GM12801 (cell line): Measurements from ENCODE around the gene EXD3.

Experiments
- TF ChIP-seq, protein P1 (sequence below): IDR thresholded peaks from one replicate; pipeline ENCODE4 v1.5.1; 2011; ENCODE audit warnings: control low read depth; ENCODE audit not compliant: insufficient read length; ENCODE audit errors: extremely low read depth

EXD3 gene

DNA sequence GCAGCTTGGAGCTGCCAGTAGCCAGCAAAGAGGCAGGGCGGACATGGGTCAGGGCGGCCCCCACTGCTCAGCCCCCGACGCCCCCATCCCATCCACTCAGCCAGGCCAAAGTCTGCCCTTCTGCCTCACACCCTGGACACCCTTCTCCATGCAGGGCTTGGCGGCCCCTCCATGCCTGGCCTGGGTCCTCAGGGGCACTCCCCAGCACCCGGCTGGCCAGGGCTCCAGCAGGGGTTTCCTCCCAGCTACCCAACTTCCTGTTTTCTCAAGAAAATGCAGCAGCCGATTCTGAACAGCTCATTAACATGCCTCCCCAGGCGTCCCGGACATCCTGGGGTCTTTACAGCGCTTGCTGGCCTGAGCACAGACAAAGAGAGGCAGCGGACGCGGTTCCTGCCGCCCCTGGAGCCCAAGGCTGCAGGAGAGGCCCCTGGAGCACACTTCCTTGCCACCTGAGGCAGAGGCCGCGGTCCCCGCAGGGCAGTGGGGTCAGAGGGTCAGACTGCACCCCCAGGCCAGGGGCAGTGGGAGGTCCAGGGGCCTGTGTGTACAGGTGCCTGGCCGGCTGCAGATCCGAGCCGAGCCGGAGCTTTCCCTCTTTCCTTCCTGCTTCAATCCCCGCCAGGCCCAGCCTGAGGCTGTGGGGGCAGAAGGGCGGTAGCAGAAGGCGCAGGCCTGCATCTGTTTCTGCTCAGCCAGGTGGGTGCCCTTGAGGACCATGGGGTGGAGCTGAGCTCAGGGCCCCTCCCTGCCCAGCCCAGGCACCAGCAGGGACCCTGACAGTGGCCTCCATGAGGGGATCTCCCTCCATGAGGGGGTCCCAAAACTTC lies 102.2 kb downstream of the EXD3 start:
- TF ChIP-seq, protein P1, sequence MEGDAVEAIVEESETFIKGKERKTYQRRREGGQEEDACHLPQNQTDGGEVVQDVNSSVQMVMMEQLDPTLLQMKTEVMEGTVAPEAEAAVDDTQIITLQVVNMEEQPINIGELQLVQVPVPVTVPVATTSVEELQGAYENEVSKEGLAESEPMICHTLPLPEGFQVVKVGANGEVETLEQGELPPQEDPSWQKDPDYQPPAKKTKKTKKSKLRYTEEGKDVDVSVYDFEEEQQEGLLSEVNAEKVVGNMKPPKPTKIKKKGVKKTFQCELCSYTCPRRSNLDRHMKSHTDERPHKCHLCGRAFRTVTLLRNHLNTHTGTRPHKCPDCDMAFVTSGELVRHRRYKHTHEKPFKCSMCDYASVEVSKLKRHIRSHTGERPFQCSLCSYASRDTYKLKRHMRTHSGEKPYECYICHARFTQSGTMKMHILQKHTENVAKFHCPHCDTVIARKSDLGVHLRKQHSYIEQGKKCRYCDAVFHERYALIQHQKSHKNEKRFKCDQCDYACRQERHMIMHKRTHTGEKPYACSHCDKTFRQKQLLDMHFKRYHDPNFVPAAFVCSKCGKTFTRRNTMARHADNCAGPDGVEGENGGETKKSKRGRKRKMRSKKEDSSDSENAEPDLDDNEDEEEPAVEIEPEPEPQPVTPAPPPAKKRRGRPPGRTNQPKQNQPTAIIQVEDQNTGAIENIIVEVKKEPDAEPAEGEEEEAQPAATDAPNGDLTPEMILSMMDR = no peak

DNA sequence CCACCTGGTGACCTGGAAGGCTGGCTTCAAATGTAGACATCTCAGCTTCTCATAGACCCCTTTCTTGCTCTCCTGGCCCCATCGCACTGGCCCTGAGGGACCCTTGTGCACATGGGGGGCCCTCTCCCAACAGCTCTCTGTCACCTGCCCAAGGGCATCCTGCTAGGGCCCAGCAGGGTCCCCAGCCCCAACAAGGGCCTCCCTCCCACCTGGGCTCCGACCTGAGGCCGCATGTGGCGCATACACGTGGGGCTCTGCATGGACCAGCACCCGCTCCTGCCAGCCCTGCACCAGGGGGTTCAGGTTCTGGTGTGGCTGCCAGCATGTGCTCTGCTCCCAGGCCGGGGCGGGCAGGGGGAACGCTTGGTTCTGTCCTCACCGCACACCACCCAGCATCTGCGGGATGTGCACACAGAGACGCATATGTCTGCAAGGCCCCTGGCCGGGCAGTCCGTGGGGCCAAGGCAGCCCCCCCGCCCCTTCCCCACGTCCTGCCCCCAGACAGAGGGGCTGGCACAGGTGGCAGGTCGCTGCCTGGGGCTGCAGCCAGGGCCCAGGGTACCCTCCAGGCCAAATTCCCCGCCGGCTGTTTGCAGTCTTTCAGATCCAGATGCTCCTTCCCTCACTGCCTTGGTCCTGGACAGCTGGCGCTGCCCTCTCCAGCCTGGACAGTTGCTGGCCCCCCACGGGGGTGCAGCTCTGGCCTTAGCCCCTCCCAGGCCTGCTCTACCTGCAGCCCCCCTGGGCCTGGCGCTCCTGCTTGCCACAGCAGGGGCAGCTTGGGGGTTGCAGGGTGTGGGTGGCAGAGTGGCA lies 103.0 kb downstream of the EXD3 start:
- TF ChIP-seq, protein P1 = no peak

DNA sequence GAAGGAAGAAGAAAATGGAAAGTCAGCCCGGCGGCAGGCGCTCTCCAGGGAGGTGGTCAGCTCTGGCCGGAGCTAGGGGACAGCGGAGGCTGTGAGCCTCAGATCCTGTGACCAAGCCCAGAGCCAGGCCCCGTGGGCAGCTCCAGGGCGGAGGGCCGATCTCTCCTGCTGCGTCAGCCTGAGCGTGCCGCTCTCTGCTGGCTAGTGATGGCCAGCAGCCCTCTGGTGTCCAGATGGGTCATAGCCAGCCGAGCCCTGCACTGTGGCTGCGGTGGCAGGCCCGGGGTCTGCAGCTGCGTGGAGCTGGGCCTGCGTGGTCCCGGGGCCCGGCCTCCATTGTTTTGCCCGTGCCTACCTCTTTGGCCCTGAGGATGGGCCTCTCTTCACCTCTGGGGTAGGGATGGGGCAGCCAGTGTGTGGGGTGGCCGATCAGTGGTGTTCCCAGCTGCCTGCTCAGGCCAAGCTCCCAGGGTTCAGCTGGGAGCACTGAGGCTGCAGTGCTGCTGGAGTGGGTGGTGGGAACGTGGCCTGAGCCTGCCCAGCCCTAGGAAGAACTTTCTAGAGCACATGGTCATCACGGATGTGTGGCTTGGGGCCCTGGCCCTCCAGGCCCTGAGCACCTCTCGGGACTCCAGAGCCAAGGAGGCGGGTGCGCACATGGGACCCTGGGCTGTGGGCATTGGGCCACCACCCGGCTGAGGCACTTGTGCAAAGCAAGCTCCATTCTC lies 103.8 kb downstream of the EXD3 start:
- TF ChIP-seq, protein P1 = no peak

DNA sequence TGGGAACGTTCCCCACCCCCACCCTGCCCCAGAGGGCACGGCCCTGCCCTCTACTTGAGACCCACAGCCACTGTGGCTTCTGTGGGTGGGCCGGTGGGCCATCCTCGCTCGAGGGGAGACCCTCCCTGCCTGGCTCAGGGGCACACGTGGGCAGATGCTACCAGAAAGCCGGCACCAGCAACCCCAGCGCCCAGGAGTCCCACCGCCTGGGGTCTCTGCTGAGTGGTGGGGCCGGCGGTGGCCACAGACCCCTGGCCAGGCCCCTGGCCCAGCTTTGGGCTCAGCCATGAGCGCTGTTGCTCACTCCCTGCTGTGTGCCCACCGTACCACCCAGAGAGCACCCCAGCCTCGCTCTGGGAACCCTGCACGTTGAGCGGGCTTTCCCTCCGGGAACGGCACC lies 104.4 kb downstream of the EXD3 start:
- TF ChIP-seq, protein P1 = no peak

DNA sequence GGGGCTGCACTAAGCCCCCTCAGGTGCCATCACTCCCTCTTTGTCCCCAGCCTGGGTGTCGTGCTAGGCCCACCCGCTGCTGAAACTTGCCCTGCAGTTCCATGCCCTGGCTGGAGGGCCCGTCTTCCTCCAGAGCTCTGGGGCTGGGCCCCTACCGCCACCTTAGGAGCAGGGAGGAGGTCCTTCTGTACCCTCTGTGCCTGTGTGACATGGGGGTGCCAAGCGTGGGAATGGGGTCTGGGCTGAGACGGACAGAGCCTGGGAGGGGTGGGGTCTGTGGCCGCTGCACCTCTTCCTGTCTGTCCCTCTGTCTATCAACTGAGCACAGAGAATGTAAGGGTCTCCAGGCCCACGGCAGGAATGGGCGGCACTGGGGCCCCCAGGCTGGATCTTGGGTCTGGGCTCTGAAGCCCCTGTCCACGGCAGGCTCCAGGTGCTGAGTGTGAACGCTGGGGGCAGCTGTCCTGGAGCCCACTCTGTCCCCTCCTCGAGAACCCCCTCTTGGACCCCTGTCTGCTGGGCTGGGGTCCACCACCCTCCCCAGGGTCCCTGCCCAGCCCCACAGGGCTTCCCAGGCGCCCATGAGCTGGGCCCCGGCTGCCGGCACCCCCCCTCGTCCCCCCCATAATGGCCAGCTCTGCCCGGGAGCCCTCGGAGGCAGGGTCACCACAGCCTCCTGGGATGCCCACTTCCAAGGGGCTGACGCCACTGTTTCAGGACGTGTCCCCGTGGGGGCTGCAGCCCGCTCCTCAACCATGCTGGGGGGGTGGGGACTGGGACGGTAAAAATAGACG lies 105.0 kb downstream of the EXD3 start:
- TF ChIP-seq, protein P1 = no peak

DNA sequence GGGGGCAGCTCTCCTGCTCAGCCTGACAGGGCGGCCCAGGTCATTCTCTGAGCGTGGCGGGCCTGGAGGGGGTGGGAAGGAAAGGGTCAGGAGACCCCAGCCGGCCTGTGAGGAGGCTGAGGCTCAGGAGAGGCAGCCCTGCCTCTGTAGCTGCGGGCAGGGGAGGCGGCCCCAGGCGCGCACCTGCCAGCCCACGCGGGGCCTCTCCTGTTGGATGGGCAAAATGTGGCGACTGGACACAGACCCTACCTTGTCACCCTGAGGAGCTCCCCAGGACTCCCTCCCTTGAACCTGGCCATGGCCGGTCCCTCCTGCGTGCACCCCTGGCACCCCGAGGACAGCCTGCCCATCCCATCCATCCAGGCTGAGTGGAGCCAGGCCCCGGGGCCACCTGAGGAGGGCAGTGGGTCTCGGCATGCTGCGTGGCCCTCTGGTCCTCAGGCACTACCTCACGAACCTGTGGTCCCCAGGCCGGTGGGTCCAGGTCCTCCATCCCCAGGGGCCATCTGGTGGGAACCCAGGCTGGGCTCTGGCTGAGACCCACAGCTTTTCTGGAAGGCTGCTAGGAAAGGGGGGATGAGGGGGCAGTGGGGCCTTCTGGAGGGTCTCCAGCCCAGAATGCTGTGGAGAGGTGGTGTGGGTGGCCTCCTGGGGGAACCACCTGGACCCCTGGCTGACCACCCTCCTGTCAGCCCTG lies 105.8 kb downstream of the EXD3 start:
- TF ChIP-seq, protein P1 = no peak
